Hippocampal formation (tissue), 2 donors: Measurements from ENCODE around the gene OXCT1.
"Not testable (repeated sequence)": the region's sequence is repeated elsewhere in the genome, so short reads cannot be mapped to it uniquely, and the experiment has no call there.

Experiments
- DNase-seq, 2 donors: peaks; one replicate each; lab custom pipeline; 2025; lab: John Stamatoyannopoulos, UW

Gene OXCT1

GRCh38 chr5:41827792-41828191 is 42.4 kb downstream of the OXCT1 start:
- no peak for DNase-seq

GRCh38 chr5:41822036-41822435 is 48.2 kb downstream of the OXCT1 start:
- DNase-seq: no peak

DNA sequence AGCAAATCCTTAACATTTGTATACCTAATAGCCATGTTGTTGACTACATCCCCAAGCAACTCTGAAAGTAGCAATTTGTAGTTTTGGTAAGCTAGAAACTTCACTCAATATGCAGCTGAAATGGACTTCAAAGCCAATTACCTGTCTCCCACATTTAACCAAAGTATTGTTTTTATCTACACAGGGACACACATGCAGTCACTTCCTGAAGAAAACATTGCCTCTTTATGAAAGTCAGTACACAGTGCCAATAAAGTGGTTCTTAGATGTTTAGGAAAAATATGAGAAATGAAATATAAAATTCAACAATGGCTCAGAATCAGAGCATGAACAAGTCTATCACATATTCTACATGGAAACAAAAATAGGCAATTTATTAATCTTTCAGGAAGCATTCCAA is 49.2 kb downstream of the OXCT1 start:
- DNase-seq: no peak

GRCh38 chr5:41820150-41820549 is 50.1 kb downstream of the OXCT1 start:
- DNase-seq: no peak

- no peak for DNase-seq
Observed at GRCh38 chr5:41817625-41818301, 52.5 kb downstream of the OXCT1 start.

DNA sequence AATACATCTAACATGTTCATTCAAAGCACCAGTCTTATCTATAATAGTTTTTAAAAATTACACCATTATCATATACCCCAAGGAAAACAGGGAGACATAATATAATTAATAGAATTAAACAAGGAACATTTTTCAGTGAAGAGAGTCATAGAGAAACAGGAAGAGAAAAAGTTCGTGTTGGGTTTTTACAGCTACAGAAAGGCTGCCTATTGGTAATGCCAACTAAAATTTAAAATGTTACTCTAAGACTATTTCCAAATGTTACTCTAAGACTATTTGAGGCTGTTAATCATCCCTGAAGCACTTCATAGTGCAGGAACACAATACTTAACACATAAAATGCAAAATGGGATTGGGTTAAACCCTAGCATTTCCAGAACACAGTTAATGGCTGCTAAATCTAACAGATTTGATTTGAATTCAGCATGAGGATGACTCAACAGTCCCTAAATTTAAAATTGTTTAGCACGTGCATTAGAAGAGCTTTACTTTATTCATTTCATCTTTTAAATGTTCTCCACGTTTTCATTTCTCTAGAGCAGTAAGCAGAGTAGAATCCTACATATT is 54.5 kb downstream of the OXCT1 start:
- no peak for DNase-seq

DNA sequence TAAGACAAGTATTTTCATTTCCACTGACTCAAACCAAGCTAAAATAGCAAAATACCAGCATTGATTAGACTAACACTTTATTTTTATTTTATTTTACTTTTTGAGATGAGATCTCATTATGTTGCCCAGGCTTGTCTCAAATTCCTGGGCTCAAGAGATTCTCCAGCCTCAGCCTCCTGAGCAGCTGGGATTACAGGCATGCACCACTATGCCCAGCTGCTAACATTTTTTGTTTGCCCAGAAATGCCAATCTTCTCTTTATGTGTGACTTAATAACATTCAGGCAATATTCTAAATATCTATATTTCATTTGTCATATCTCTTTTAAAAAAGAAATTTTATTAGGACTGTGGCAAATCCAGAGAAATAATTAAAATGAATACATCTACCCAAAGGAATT is 55.0 kb downstream of the OXCT1 start:
- DNase-seq: no peak

DNA sequence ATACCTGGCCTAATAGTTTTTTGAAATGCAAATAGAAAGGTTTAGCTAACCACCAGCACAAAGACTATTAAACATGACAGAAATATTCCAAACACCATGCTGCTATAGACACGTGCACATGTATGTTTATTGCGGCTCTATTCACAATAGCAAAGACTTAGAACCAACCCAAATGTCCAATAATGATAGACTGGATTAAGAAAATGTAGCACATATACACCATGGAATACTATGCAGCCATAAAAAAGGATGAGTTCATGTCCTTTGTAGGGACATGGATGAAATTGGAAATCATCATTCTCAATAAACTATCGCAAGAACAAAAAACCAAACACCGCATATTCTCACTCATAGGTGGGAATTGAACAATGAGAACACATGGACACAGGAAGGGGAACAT is 55.9 kb downstream of the OXCT1 start:
- DNase-seq: not testable (repeated sequence)

DNA sequence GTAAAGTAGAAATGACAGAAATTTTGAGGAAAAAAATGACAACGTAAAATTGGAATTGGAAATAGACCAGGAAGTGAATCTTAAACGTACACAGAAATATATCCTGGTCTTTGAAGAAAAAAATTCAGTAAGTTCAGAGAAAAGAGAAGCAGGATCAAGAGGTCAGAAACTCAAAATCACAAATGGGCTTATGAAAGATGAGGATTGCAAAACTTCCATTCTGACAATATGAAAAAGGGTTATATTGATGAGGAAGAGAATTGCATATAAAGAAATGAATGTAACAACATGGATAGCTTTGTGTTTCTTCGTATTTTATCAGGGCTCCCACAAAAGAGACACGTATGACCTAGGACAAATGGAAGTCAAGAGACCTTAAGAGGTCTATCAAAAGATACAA is 58.1 kb downstream of the OXCT1 start:
- DNase-seq: no peak

GRCh38 chr5:41809128-41809527 is 61.1 kb downstream of the OXCT1 start:
- no peak for DNase-seq

GRCh38 chr5:41808294-41808693 is 61.9 kb downstream of the OXCT1 start:
- DNase-seq: no peak

DNA sequence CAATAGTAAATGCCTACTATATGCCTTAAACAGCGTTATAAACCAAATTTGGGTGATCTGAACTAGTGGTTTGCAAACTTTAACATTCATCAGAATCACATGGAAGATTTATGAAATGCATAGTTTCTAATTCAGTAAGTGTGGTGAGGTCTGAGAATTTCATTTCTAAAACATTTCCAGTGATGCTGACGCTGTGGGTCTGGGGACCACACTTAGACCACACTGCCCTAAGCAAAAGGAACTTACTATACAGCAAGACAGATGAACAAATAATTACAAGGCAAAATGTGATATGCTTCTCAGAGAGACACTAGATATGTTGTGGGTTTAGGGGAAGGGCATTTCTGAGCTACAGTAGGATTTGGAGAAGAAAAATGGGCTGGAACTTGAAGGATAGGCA is 72.6 kb downstream of the OXCT1 start:
- DNase-seq: no peak

- DNase-seq: no peak
Observed at GRCh38 chr5:41796061-41796460, 74.2 kb downstream of the OXCT1 start.

DNA sequence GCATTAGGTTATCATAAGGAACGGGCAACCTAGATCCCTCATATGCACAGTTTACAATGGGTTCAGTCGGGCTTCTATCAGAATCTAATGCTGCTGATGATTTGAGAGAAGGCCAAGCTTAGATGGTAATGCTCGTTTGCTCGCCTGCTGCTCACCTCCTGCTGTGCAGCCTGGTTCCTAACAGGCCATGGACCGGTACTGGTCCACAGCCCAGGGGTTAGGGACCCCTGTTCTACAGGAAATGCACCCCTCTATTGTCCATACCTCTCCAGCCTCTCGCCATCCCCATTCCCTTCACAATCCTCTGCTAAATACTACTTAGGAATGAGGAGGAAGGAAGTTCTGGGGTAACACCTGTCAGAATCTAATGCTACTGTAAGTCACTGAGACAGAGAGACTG is 75.1 kb downstream of the OXCT1 start:
- no peak for DNase-seq

GRCh38 chr5:41794471-41794870 is 75.8 kb downstream of the OXCT1 start:
- DNase-seq: no peak

DNA sequence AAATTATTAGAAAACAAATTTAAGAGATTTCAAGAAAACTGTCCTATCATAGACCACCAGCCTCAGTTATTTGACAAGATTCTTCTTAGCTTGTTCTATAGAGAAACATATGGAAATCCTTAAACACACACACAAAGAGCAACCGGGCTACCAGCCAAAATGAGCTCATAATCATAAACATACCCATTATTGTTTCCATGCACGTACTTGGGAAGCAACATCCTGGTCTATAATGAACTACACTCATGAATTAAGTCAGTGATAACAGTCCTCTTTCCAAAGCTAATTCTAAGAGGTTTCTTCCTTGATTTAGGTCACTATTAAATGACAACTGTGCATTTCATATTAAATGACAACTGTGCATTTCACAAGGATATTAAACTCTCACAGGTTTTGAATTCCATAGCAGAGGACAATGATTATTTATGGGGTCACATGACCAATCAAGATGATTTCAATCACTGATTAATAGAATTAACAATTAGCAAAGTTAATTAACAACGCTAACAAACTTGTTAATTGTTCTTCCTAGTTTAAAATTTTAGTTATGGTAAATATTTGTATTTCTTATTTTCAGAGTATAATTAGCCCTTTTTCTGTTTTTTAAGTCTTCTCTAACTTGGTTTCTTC is 77.0 kb downstream of the OXCT1 start:
- DNase-seq: no peak

- no peak for DNase-seq
Observed at GRCh38 chr5:41790038-41790776, 80.0 kb downstream of the OXCT1 start.

DNA sequence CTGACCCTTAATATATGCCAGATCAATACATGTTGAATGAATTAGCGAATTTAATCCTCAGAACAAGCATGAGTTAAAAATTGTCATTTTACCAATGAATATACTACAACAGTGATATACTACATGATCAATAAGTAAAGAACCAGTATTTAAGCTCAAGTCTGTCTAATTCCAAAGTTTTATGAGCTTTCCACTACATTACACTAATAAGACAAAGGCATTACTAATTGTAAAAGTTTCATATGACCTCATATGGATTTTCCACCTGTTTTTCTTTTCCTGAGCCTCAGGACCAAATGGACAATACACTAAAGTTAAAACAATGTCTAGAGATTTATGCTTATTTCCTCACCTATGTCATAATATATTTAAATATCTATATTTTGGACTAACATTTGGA is 80.8 kb downstream of the OXCT1 start:
- DNase-seq: no peak

- no peak for DNase-seq
Observed at GRCh38 chr5:41788941-41789368, 81.3 kb downstream of the OXCT1 start.

GRCh38 chr5:41787265-41787664 is 83.0 kb downstream of the OXCT1 start:
- DNase-seq: no peak

DNA sequence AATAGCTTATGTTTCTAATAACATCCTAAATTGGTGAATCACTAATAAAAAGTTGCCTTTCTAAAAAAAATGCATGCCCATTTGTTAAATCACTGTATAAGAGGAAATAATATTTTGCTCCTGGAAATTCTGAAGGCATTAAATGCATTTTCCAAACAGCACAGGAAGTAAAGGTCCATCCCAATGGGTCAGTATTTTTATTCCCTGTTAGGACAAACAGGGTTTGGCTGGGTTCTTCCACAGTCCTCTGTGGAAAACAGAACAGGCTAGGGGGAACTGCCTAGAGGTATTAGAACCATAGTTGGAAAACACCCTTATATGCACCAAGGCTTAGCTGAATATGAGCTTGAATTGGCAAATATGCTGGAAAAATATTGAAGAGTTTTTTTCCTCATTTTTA is 85.2 kb downstream of the OXCT1 start:
- no peak for DNase-seq

DNA sequence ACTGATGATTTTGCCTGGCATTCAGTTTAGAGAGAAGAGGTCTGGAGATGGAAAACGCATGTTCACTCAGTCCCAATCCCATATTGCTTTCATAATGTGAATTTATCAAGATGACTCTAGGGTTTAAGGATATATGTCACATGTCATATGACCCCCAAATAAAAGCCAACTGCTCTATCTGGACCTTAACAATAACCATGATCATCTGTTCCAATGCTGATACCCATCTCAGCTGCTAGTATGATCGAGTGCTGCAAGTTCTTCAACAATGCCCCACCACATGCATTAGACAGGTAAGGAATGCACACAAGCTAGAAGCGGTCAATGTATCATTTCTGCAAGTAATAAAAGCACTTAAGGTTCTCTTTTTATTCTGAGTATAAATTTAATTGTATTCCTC is 91.8 kb downstream of the OXCT1 start:
- no peak for DNase-seq

DNA sequence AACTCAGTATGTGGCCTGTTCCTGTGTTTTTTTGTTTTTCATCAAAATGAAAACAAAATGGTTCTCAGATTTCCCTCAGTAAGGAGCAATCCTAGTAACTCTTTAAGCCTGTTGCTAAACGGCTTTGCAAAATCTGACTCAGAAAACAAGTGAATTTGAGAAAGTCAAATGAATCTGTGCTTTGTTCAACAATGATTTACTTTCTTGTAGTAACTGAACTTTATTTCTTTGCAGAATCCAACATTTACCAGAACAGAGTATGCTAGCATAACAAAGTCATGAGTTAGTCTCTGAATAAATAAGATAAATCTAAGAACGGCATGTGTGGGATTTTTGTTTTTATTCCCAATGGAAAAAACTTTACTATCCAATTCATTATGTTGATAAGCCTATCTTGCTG is 93.8 kb downstream of the OXCT1 start:
- no peak for DNase-seq
